SK-N-SH (cell line): Measurements from ENCODE around the gene DSE. TPM values are rescaled to one million over a fixed set of nuclear protein-coding genes. Genes with fewer than 3 reads are reported as not detected.

ENCODE experiments used
- CTCF ChIA-PET: fragments of 300-600, 350-600 bp; formaldehyde crosslinking; extraction: SDS; loops from one replicate; lab custom pipeline; 2021; lab: Yijun Ruan, JAX
- POLR2A ChIA-PET: fragments of 350-600 bp; sonication (Branson Sonifier 250); formaldehyde crosslinking; extraction: SDS; loops from one replicate; lab custom pipeline; 2020; ENCODE audit warnings: antibody characterized with exemption, inconsistent platforms; lab: Yijun Ruan, JAX
- DNase-seq: peaks from one replicate; pipeline ENCODE4 v3.0.0; 2012
- H2AFZ ChIP-seq: fragments of 200-600 bp; sonication (generic); 2 replicates; pipeline ENCODE4 v1.8.1; 2016; ENCODE audit warnings: antibody characterized with exemption, mild to moderate bottlenecking, low read depth
- H3F3A ChIP-seq: fragments of 200-600 bp; sonication (generic); replicated peaks from 2 replicates; pipeline ENCODE3; 2016; ENCODE audit warnings: antibody characterized with exemption, mild to moderate bottlenecking; ENCODE audit not compliant: insufficient read depth
- H3K27ac ChIP-seq, 2 experiments: fragments of 200-500 bp in 1 of 2; fragments of 200-600 bp in 1 of 2; sonication (Bioruptor generic) in 1 of 2; sonication (generic), shearing (Covaris generic) in 1 of 2; 2 replicates each; pipeline versions ENCODE4 v1.5.1 to v1.6.1; 2014 to 2016; ENCODE audit warnings: low read depth in 2 of 2, inconsistent platforms in 1 of 2, low read length in 1 of 2, mild to moderate bottlenecking in 1 of 2, mixed read lengths in 1 of 2
- H3K27me3 ChIP-seq: fragments of 200-600 bp; sonication (generic), shearing (Covaris generic); 2 replicates; pipeline ENCODE4 v1.6.1; 2016; ENCODE audit warnings: mixed run types; ENCODE audit not compliant: insufficient read depth
- H3K36me3 ChIP-seq, 2 experiments: fragments of 200-500 bp in 1 of 2; fragments of 200-600 bp in 1 of 2; sonication (Bioruptor generic) in 1 of 2; sonication (generic) in 1 of 2; replicated peaks in 1 of 2; 2 replicates each; pipeline versions ENCODE3 to v1.5.1; 2014 to 2016; ENCODE audit warnings: low read length in 1 of 2, mild to moderate bottlenecking in 1 of 2; ENCODE audit not compliant: insufficient read depth in 2 of 2, control insufficient read depth in 1 of 2
- H3K4me1 ChIP-seq, 2 experiments: fragments of 200-500 bp in 1 of 2; fragments of 200-600 bp in 1 of 2; sonication (Bioruptor generic) in 1 of 2; sonication (generic), shearing (Covaris generic) in 1 of 2; 2 replicates each; pipeline versions ENCODE4 v1.5.1 to v1.6.1; 2014 to 2016; ENCODE audit warnings: low read depth in 1 of 2, low read length in 1 of 2, mixed run types in 1 of 2; ENCODE audit not compliant: insufficient read depth in 2 of 2, control insufficient read depth in 1 of 2
- H3K4me2 ChIP-seq: fragments of 200-600 bp; sonication (generic), shearing (Covaris generic); 2 replicates; pipeline ENCODE4 v1.6.1; 2017; ENCODE audit warnings: mixed run types
- H3K4me3 ChIP-seq, 2 experiments: fragments of 200-500 bp in 1 of 2; fragments of 200-600 bp in 1 of 2; sonication (Bioruptor generic) in 1 of 2; sonication (generic), shearing (Covaris generic) in 1 of 2; 2 replicates each; pipeline versions ENCODE4 v1.5.1 to v1.8.1; 2014 to 2016; ENCODE audit warnings: low read depth in 2 of 2, inconsistent platforms in 1 of 2, low read length in 1 of 2, mild to moderate bottlenecking in 1 of 2, mixed read lengths in 1 of 2, moderate library complexity in 1 of 2
- H3K79me2 ChIP-seq: fragments of 200-600 bp; sonication (generic); 2 replicates; pipeline ENCODE4 v1.8.1; 2017; ENCODE audit warnings: mild to moderate bottlenecking; ENCODE audit not compliant: insufficient read depth
- H3K9ac ChIP-seq: fragments of 200-600 bp; sonication (generic); 2 replicates; pipeline ENCODE4 v1.6.1; 2017; ENCODE audit warnings: mixed run types
- H3K9me2 ChIP-seq: fragments of 200-600 bp; sonication (generic); 2 replicates; pipeline ENCODE4 v1.6.1; 2017; ENCODE audit warnings: mixed run types
- H3K9me3 ChIP-seq: fragments of 200-600 bp; sonication (generic); 2 replicates; pipeline ENCODE4 v1.6.1; 2017; ENCODE audit warnings: mixed run types, mild to moderate bottlenecking, moderate library complexity
- H4K20me1 ChIP-seq: fragments of 200-600 bp; sonication (generic); 2 replicates; pipeline ENCODE4 v1.6.1; 2017; ENCODE audit warnings: mild to moderate bottlenecking, mixed run types; ENCODE audit not compliant: insufficient read depth
- CHD2 ChIP-seq: fragments of 150-350 bp; IDR thresholded peaks from 2 replicates; pipeline ENCODE4 v1.6.1; 2018; ENCODE audit warnings: low read length; ENCODE audit not compliant: partially characterized antibody
- CTCF ChIP-seq: fragments of 200-600 bp; sonication (generic); IDR thresholded peaks from 2 replicates; pipeline ENCODE4 v1.6.1; 2017; ENCODE audit warnings: antibody characterized with exemption, mild to moderate bottlenecking, moderate library complexity
- FOXJ3 ChIP-seq: sonication (generic); formaldehyde crosslinking; IDR thresholded peaks from 2 replicates; pipeline ENCODE4 v1.5.1; 2020; ENCODE audit warnings: mild to moderate bottlenecking, missing genetic modification reagents
- FOXM1 ChIP-seq: IDR thresholded peaks from 2 replicates; pipeline ENCODE4 v1.4.0; 2012; ENCODE audit warnings: low read depth, mild to moderate bottlenecking
- JUND ChIP-seq: IDR thresholded peaks from 2 replicates; pipeline ENCODE4 v1.4.0; 2012
- NFIC ChIP-seq: IDR thresholded peaks from 2 replicates; pipeline ENCODE4 v1.4.0; 2012; ENCODE audit warnings: borderline replicate concordance
- PBX3 ChIP-seq: IDR thresholded peaks from 2 replicates; pipeline ENCODE4; 2012
- POLR2AphosphoS5 ChIP-seq: IDR thresholded peaks from 2 replicates; pipeline ENCODE4 v1.6.1; 2012; ENCODE audit warnings: low read depth, low read length
- RAD21 ChIP-seq: IDR thresholded peaks from 2 replicates; pipeline ENCODE4 v1.6.1; 2012; ENCODE audit warnings: mild to moderate bottlenecking, low read length
- RCOR1 ChIP-seq: fragments of 150-350 bp; IDR thresholded peaks from 2 replicates; pipeline ENCODE4 v1.6.1; 2017; ENCODE audit warnings: antibody characterized with exemption, low read length
- RXRA ChIP-seq: IDR thresholded peaks from 2 replicates; pipeline ENCODE4 v1.4.0; 2012; ENCODE audit warnings: low read depth, mild to moderate bottlenecking, borderline replicate concordance
- SIN3A ChIP-seq: IDR thresholded peaks from 2 replicates; pipeline ENCODE4 v1.6.1; 2012; ENCODE audit warnings: low read depth, mild to moderate bottlenecking, low read length, moderate library complexity, borderline replicate concordance
- SMC3 ChIP-seq: IDR thresholded peaks from 2 replicates; pipeline ENCODE4 v1.6.1; 2012; ENCODE audit warnings: low read depth, low read length, improper control_type of control experiment
- TEAD4 ChIP-seq: IDR thresholded peaks from 2 replicates; pipeline ENCODE4 v1.4.0; 2012; ENCODE audit warnings: mild to moderate bottlenecking, borderline replicate concordance; ENCODE audit not compliant: insufficient read depth
- USF2 ChIP-seq: fragments of 150-350 bp; IDR thresholded peaks from 2 replicates; pipeline ENCODE4 v1.6.1; 2017; ENCODE audit warnings: antibody characterized with exemption, low read length, low read depth, borderline replicate concordance
- YY1 ChIP-seq: IDR thresholded peaks from 2 replicates; pipeline ENCODE4 v1.4.0; 2012; ENCODE audit warnings: low read depth, mild to moderate bottlenecking
- WGBS: methylation state at CpG from one replicate; pipeline ENCODE4 v1.1.6; 2017; ENCODE audit warnings: low lambda C conversion rate; 5-methylcytosine and 5-hydroxymethylcytosine counted together
- polyA plus RNA-seq, 3 experiments: library from polyadenylated mRNA; depleted of rRNA; stranded (reverse); fragments of >200 nt; gene quantifications; 2 replicates each; pipeline ENCODE4 v1.2.3, GENCODE V29; 2012

The DSE gene
- polyA plus RNA-seq, 1 of the 3 experiments (the other 2 are of a cell fraction) = 12.7 TPM

- TF ChIP-seq SMC3 (no peak), SIN3A (no peak), NFIC (no peak), YY1 (no peak), CTCF (no peak), USF2 (no peak), POLR2AphosphoS5 (no peak), TEAD4 (no peak), RXRA (no peak), JUND (no peak), FOXJ3 (CRISPR knock-in tag) (no peak), PBX3 (no peak), FOXM1 (no peak), RAD21 (no peak), RCOR1 (no peak), CHD2 (no peak)
- DNase-seq = no peak
- Histone ChIP-seq H3K9ac (no peak overlapping the region), H3K4me1 (peaks cover 0 to 16% of the 10 kb centered on the region in 2 experiments; a peak in 2 of 4 replicates), H4K20me1 (no peaks in the 10 kb centered on the region), H3K4me2 (no peak overlapping the region), H3K9me3 (no peaks in the 10 kb centered on the region), H3K27me3 (no peaks in the 10 kb centered on the region), H3K9me2 (no peaks in the 10 kb centered on the region), H3F3A (peaks cover 12% of the 10 kb centered on the region), H3K4me3 (no peak overlapping the region), H3K79me2 (0 out of 2 replicates have a peak, but pooled peaks cover 6% of the 10 kb centered on the region), H3K27ac (no peak overlapping the region), H3K36me3 (no peaks in the 10 kb centered on the region), H2AFZ (no peak overlapping the region)
- CTCF ChIA-PET = interaction anchor here (1.1 kb wide), 1 partner anchor 194 kb away, joined by 4 read pairs; no protein-coding TSS in a partner anchor
- WGBS = 92% methylated on average over 6 of the region's 6 CpGs
- POLR2A ChIA-PET = no interaction called here
These were observed 3.9 kb upstream of the DSE start for GRCh38 chr6:116366740-116367275.
